HepG2 (cell line): ENCODE measurements around the gene TOE1.

Experiments
- BRCA1 ChIP-seq: sonication (generic); formaldehyde crosslinking; IDR thresholded peaks from 2 replicates; pipeline ENCODE4 v1.4.0; 2020; ENCODE audit warnings: missing genetic modification reagents
- CREM ChIP-seq, 2 experiments: sonication (generic) in 1 of 2; formaldehyde crosslinking in 1 of 2; IDR thresholded peaks; 2 replicates each; pipeline versions ENCODE4 v1.4.0 to v1.6.1; 2016 to 2020; ENCODE audit warnings: antibody characterized with exemption in 1 of 2, mild to moderate bottlenecking in 1 of 2, missing genetic modification reagents in 1 of 2
- E2F1 ChIP-seq: sonication (generic); formaldehyde crosslinking; IDR thresholded peaks from 2 replicates; pipeline ENCODE4 v1.5.0; 2020; ENCODE audit warnings: missing genetic modification reagents
- GABPA ChIP-seq, 2 experiments: IDR thresholded peaks; 2 replicates each; pipeline ENCODE4 v1.6.1; 2011 to 2016; ENCODE audit warnings: low read depth in 2 of 2, low read length in 1 of 2, missing biosample characterization in 1 of 2, missing genetic modification characterization in 1 of 2
- NFE2L2 ChIP-seq: fragments of 150-350 bp; IDR thresholded peaks from 2 replicates; pipeline ENCODE4 v1.6.1; 2014; ENCODE audit warnings: low read length
- POLR2A ChIP-seq, 2 experiments: IDR thresholded peaks; 2 replicates each; pipeline ENCODE4 v1.6.1; 2011; ENCODE audit warnings: low read depth in 2 of 2, low read length in 2 of 2, mild to moderate bottlenecking in 1 of 2, moderate library complexity in 1 of 2; ENCODE audit not compliant: insufficient read depth in 1 of 2
- RAD21 ChIP-seq: fragments of 450-650 bp; formaldehyde crosslinking; IDR thresholded peaks from 2 replicates; pipeline ENCODE4 v1.5.0; 2020; ENCODE audit warnings: mild to moderate bottlenecking
- SNAPC2 ChIP-seq: sonication (generic); formaldehyde crosslinking; IDR thresholded peaks from 2 replicates; pipeline ENCODE4 v1.8.1; 2022; ENCODE audit warnings: mild to moderate bottlenecking, missing genetic modification reagents
- ZNF138 ChIP-seq: sonication (generic); formaldehyde crosslinking; IDR thresholded peaks from 2 replicates; pipeline ENCODE4 v1.5.0; 2020; ENCODE audit warnings: mild to moderate bottlenecking, low read depth, missing genetic modification reagents
- ZNF225 ChIP-seq: sonication (generic); formaldehyde crosslinking; IDR thresholded peaks from 2 replicates; pipeline ENCODE4 v1.4.0; 2020; ENCODE audit warnings: mild to moderate bottlenecking, missing genetic modification reagents
- ZNF282 ChIP-seq: fragments of 450-650 bp; IDR thresholded peaks from 2 replicates; pipeline ENCODE4 v1.6.1; 2018; ENCODE audit not compliant: partially characterized antibody
- ZNF329 ChIP-seq: sonication (generic); formaldehyde crosslinking; IDR thresholded peaks from 2 replicates; pipeline ENCODE4 v1.9.0; 2021; ENCODE audit warnings: low read depth, mild to moderate bottlenecking, missing genetic modification reagents

- TF ChIP-seq SNAPC2 (CRISPR knock-in tag), result no peak
- TF ChIP-seq CREM (IDR thresholded peaks at IDR 0.05), result no peak
- no peak for TF ChIP-seq CREM (CRISPR knock-in tag; IDR thresholded peaks at IDR 0.05)
- no peak for TF ChIP-seq POLR2A (IDR thresholded peaks at IDR 0.05; ENCODE audit: insufficient read depth in 1 of 2, low read depth in 2 of 2, low read length in 2 of 2)
- no peak for TF ChIP-seq ZNF225
- no peak for TF ChIP-seq ZNF329 (CRISPR knock-in tag)
- no peak for TF ChIP-seq E2F1
- no peak for TF ChIP-seq NFE2L2
- TF ChIP-seq RAD21 (CRISPR knock-in tag), result no peak
- TF ChIP-seq ZNF138 (CRISPR knock-in tag), result no peak
- TF ChIP-seq GABPA (IDR thresholded peaks at IDR 0.05; ENCODE audit: low read depth, low read length), result no peak
- no peak for TF ChIP-seq GABPA (CRISPR knock-in tag; IDR thresholded peaks at IDR 0.05; ENCODE audit: low read depth)
- TF ChIP-seq ZNF282, result no peak
- TF ChIP-seq BRCA1 (CRISPR knock-in tag), result no peak
These were observed 35.5 kb upstream of the TOE1 start for GRCh38 chr1:45304311-45305081.
